ENCODE measurements around the gene SNRNP27.

SNRNP27 gene

DNA sequence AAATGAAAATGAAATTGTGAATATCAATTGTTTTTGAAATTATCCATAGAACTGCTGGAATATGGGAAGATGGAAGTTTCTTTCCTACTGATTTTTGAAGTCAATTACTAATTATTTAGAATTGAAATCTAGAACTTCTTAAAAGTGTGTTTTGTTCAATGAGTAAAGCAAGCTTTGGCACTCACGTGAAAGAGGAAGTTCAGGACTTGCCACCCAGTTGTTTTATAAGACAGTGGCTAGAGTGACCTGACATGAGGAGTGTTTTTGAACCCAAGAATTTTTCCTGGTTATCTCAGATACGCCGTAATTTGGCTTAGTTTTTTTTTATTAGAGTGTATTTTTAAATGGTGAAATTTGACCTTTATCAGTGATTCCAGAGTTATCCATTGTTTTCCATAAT, 24.6 kb downstream of the SNRNP27 start:
- Histone ChIP-seq H3K4me1 (ENCODE audit: control insufficient read depth, insufficient read depth, low read length, poor library complexity, severe bottlenecking) (no peaks in the 10 kb centered on the region), H3K27ac (ENCODE audit: low read depth, low read length, severe bottlenecking) (no peak overlapping the region), H3K4me3 (ENCODE audit: extremely low read depth, insufficient read depth, low read length, poor library complexity, severe bottlenecking) (no peak overlapping the region), H3K9me3 (ENCODE audit: control insufficient read depth, low read length) (no peaks in the 10 kb centered on the region), H3K36me3 (ENCODE audit: control insufficient read depth, insufficient read depth, low read length) (peaks cover 13% of the 10 kb centered on the region)
- WGBS, 2 experiments (ENCODE audit: insufficient coverage in 2 of 2), result 0% methylated on average over 1 to 2 of the region's 3 CpGs

DNA sequence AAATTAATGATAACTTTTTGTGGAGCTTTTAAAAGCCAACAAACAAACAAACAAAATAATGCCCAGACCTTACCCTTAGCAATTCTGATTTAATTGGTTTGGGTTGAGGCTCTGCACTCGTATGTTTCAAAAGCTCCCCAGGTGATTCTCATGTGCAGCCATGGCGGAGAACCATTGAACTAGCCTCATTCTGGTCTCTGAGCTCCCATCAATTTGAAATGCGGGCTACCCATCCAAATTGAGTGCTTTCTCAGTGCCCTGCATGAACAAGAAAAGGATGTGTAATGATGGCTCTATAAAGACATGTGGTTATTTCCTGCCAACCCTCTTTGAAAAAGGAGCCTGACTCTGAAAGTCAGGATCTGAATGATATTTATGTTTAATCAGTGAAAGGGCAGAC, 29.4 kb downstream of the SNRNP27 start:
- Histone ChIP-seq H3K4me3 (ENCODE audit: extremely low read depth, insufficient read depth, low read length, poor library complexity, severe bottlenecking) (no peak overlapping the region), H3K36me3 (ENCODE audit: control insufficient read depth, insufficient read depth, low read length) (peaks cover 21% of the 10 kb centered on the region), H3K9me3 (ENCODE audit: control insufficient read depth, low read length) (no peaks in the 10 kb centered on the region), H3K4me1 (ENCODE audit: control insufficient read depth, insufficient read depth, low read length, poor library complexity, severe bottlenecking) (no peaks in the 10 kb centered on the region), H3K27ac (ENCODE audit: low read depth, low read length, severe bottlenecking) (no peak overlapping the region)
- 96% methylated on average over 3 of the region's 3 CpGs for WGBS, 2 experiments (ENCODE audit: insufficient coverage in 2 of 2)

- Histone ChIP-seq H3K4me1 (ENCODE audit: control insufficient read depth, insufficient read depth, low read length, poor library complexity, severe bottlenecking) (peaks cover 3% of the 10 kb centered on the region), H3K9me3 (ENCODE audit: control insufficient read depth, low read length) (no peaks in the 10 kb centered on the region), H3K4me3 (ENCODE audit: extremely low read depth, insufficient read depth, low read length, poor library complexity, severe bottlenecking) (no peak overlapping the region), H3K36me3 (ENCODE audit: control insufficient read depth, insufficient read depth, low read length) (peaks cover 23% of the 10 kb centered on the region), H3K27ac (ENCODE audit: low read depth, low read length, severe bottlenecking) (no peak overlapping the region)
- 0% methylated on average over 1 of the region's 3 CpGs; no CpG with 5 or more reads in 1 of the 2 experiments for WGBS, 2 experiments (ENCODE audit: insufficient coverage in 2 of 2)
Measured at GRCh38 chr2:69926849-69927515, 33.2 kb downstream of the SNRNP27 start.

DNA sequence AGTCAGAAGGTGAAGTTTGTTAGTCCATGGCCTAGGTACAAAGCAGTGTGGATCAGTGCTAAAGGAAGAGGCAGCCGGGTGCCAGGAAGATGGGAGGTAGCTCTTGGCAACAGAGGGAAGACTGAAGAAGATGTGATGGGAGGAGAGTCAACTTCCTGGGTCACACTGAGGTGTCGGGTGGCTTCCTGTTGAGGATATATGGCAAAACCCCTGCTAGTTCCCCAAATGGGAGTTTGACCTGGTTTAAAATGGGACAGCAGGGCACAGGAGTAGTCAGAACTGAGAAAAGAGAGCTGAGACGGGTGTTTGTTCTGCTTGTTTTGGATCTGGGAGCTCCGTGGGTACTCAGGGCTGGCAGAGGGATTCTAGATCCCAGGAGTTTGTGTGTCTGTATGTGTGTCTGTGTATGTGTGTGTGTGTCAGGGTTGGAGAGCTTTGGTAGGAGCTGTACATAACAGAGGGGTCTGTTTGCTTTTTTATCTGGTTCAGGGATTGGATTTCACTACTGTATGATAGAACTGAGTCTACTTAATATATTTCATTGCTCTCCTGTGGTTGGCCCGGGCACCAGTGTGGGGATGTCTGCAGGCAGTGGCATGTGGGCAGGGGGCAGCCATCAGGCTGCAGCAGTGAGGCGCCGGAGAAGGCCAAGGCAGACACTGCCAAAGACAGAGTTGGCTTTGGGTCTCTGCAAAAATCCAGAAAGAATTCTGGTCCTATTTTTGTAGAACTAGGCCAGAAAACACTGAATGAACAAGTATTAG, 38.3 kb downstream of the SNRNP27 start:
- Histone ChIP-seq H3K4me3 (ENCODE audit: extremely low read depth, insufficient read depth, low read length, poor library complexity, severe bottlenecking) (no peak overlapping the region), H3K36me3 (ENCODE audit: control insufficient read depth, insufficient read depth, low read length) (peaks cover 30% of the 10 kb centered on the region), H3K4me1 (ENCODE audit: control insufficient read depth, insufficient read depth, low read length, poor library complexity, severe bottlenecking) (peaks cover 19% of the 10 kb centered on the region), H3K9me3 (ENCODE audit: control insufficient read depth, low read length) (no peaks in the 10 kb centered on the region), H3K27ac (ENCODE audit: low read depth, low read length, severe bottlenecking) (no peak overlapping the region)
- WGBS, 2 experiments (ENCODE audit: insufficient coverage in 2 of 2), result 89 to 90% methylated on average over 7 of the region's 7 CpGs

GRCh38 chr2:69932596-69932922, 38.8 kb downstream of the SNRNP27 start:
- Histone ChIP-seq H3K4me3 (ENCODE audit: extremely low read depth, insufficient read depth, low read length, poor library complexity, severe bottlenecking) (no peak overlapping the region), H3K27ac (ENCODE audit: low read depth, low read length, severe bottlenecking) (no peak overlapping the region), H3K36me3 (ENCODE audit: control insufficient read depth, insufficient read depth, low read length) (peaks cover 36% of the 10 kb centered on the region), H3K9me3 (ENCODE audit: control insufficient read depth, low read length) (no peaks in the 10 kb centered on the region), H3K4me1 (ENCODE audit: control insufficient read depth, insufficient read depth, low read length, poor library complexity, severe bottlenecking) (peaks cover 25% of the 10 kb centered on the region)
- 100% methylated on average over 1 of the region's 1 CpG for WGBS, 2 experiments (ENCODE audit: insufficient coverage in 2 of 2)

- H3K27ac ChIP-seq (ENCODE audit: low read depth, low read length, severe bottlenecking), result no peak overlapping the region
- H3K9me3 ChIP-seq (ENCODE audit: control insufficient read depth, low read length), result no peaks in the 10 kb centered on the region
- H3K4me3 ChIP-seq (ENCODE audit: extremely low read depth, insufficient read depth, low read length, poor library complexity, severe bottlenecking), result no peak overlapping the region
- peaks cover 25% of the 10 kb centered on the region for H3K4me1 ChIP-seq (ENCODE audit: control insufficient read depth, insufficient read depth, low read length, poor library complexity, severe bottlenecking)
- H3K36me3 ChIP-seq (ENCODE audit: control insufficient read depth, insufficient read depth, low read length), result peaks cover 41% of the 10 kb centered on the region
Measured at GRCh38 chr2:69933254-69933828, 39.6 kb downstream of the SNRNP27 start.

- Histone ChIP-seq H3K4me1 (ENCODE audit: control insufficient read depth, insufficient read depth, low read length, poor library complexity, severe bottlenecking) (peaks cover 25% of the 10 kb centered on the region), H3K9me3 (ENCODE audit: control insufficient read depth, low read length) (no peaks in the 10 kb centered on the region), H3K4me3 (ENCODE audit: extremely low read depth, insufficient read depth, low read length, poor library complexity, severe bottlenecking) (no peak overlapping the region), H3K27ac (ENCODE audit: low read depth, low read length, severe bottlenecking) (peak overlapping the region; percentile 63), H3K36me3 (ENCODE audit: control insufficient read depth, insufficient read depth, low read length) (peaks cover 46% of the 10 kb centered on the region)
- WGBS, 2 experiments (ENCODE audit: insufficient coverage in 2 of 2), result 81 to 88% methylated on average over 3 to 4 of the region's 4 CpGs
Measured at GRCh38 chr2:69933839-69934613, 40.3 kb downstream of the SNRNP27 start.

DNA sequence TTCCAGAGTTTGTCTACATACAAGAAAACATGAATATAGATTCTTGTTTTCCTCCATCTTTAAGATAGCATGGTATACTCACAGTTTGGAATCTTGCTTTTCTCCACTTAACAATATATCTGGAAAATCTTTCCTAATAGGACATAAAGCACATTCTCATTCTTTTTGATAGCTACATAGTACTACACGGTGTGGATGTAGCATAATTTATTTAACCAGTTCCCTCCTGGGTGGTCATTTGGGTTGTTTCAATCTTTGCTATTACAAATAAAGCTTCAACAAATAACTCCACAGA, 40.8 kb downstream of the SNRNP27 start:
- no peak overlapping the region for H3K4me3 ChIP-seq (ENCODE audit: extremely low read depth, insufficient read depth, low read length, poor library complexity, severe bottlenecking)
- no peaks in the 10 kb centered on the region for H3K9me3 ChIP-seq (ENCODE audit: control insufficient read depth, low read length)
- WGBS, 2 experiments (ENCODE audit: insufficient coverage in 2 of 2), result no CpG with 5 or more reads among the region's 1 CpG
- peaks cover 44% of the 10 kb centered on the region for H3K36me3 ChIP-seq (ENCODE audit: control insufficient read depth, insufficient read depth, low read length)
- peaks cover 25% of the 10 kb centered on the region for H3K4me1 ChIP-seq (ENCODE audit: control insufficient read depth, insufficient read depth, low read length, poor library complexity, severe bottlenecking)
- H3K27ac ChIP-seq (ENCODE audit: low read depth, low read length, severe bottlenecking), result peak overlapping the region; percentile 63

- Histone ChIP-seq H3K27ac (ENCODE audit: low read depth, low read length, severe bottlenecking) (no peak overlapping the region), H3K4me3 (ENCODE audit: extremely low read depth, insufficient read depth, low read length, poor library complexity, severe bottlenecking) (no peak overlapping the region), H3K36me3 (ENCODE audit: control insufficient read depth, insufficient read depth, low read length) (peaks cover 44% of the 10 kb centered on the region), H3K9me3 (ENCODE audit: control insufficient read depth, low read length) (no peaks in the 10 kb centered on the region), H3K4me1 (ENCODE audit: control insufficient read depth, insufficient read depth, low read length, poor library complexity, severe bottlenecking) (peaks cover 30% of the 10 kb centered on the region)
- WGBS, 2 experiments (ENCODE audit: insufficient coverage in 2 of 2), result 100% methylated on average over 3 of the region's 5 CpGs
Measured at GRCh38 chr2:69935011-69935410, 41.3 kb downstream of the SNRNP27 start.

GRCh38 chr2:69936906-69937305, 43.1 kb downstream of the SNRNP27 start:
- no peaks in the 10 kb centered on the region for H3K9me3 ChIP-seq (ENCODE audit: control insufficient read depth, low read length)
- 62 to 76% methylated on average over 9 to 11 of the region's 11 CpGs for WGBS, 2 experiments (ENCODE audit: insufficient coverage in 2 of 2)
- no peak overlapping the region for H3K27ac ChIP-seq (ENCODE audit: low read depth, low read length, severe bottlenecking)
- peaks cover 30% of the 10 kb centered on the region for H3K4me1 ChIP-seq (ENCODE audit: control insufficient read depth, insufficient read depth, low read length, poor library complexity, severe bottlenecking)
- peaks cover 49% of the 10 kb centered on the region for H3K36me3 ChIP-seq (ENCODE audit: control insufficient read depth, insufficient read depth, low read length)
- no peak overlapping the region for H3K4me3 ChIP-seq (ENCODE audit: extremely low read depth, insufficient read depth, low read length, poor library complexity, severe bottlenecking)
